ENCODE data around the gene ITPK1.

- TF ChIP-seq CTCF (conservative IDR thresholded peaks at IDR 0.05; ENCODE audit: low read depth in 2 of 2) (no peak), EZH2phosphoT487 (IDR thresholded peaks at IDR 0.05; ENCODE audit: unreplicated experiment) (no peak), CREB1 (CRISPR knock-in tag; IDR thresholded peaks at IDR 0.05; ENCODE audit: low read depth) (no peak), EZH2 (IDR thresholded peaks at IDR 0.05; ENCODE audit: low read depth, unreplicated experiment) (no peak)
These were observed 162.2 kb downstream of the ITPK1 start for GRCh38 chr14:92953526-92953925.

Data from GM23338 (cell line).